ENCODE data around the gene MAGI1.

Gene MAGI1

DNA sequence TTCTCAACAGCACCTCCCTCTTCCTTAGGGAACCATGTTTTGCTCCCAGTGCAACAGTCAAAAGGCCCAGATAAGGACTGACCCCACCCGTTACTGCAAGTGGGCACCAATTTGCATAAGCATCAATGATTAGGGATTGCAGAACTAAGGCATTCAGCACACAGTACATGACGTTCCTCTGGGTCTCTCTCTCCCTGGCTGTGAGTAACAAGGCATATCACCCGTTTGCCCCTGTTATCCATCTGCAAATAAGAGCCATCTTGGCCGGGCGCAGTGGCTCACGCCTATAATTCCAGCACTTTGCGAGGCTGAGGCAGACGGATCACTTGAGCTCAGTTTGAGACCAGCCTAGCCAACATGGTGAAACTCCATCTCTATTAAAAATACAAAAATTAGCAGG, 18.8 kb downstream of the MAGI1 start:
- Histone ChIP-seq H3F3A (ENCODE audit: low read depth) (no peaks in the 10 kb centered on the region), H3K4me3 (ENCODE audit: low read length, poor library complexity, severe bottlenecking) (no peak overlapping the region), H3K4me2 (ENCODE audit: low read depth, low read length, poor library complexity, severe bottlenecking) (no peak overlapping the region), H3K27me3 (ENCODE audit: insufficient read depth, low read length, poor library complexity, severe bottlenecking) (no peaks in the 10 kb centered on the region), H2AFZ (ENCODE audit: low read length) (no peak overlapping the region), H3K9me3 (ENCODE audit: insufficient read depth, low read depth, low read length) (no peaks in the 10 kb centered on the region), H3K9ac (ENCODE audit: low read depth, low read length, poor library complexity, severe bottlenecking) (no peak overlapping the region), H4K20me1 (ENCODE audit: insufficient read depth, low read length, poor library complexity, severe bottlenecking) (no peaks in the 10 kb centered on the region), H3K79me2 (ENCODE audit: insufficient read depth, low read length) (no peaks in the 10 kb centered on the region), H3K9me2 (replicated peaks; ENCODE audit: low read depth, low read length) (no peaks in the 10 kb centered on the region), H3K4me1 (ENCODE audit: insufficient read depth, low read length, poor library complexity, severe bottlenecking) (no peaks in the 10 kb centered on the region), H3K36me3 (ENCODE audit: insufficient read depth, low read length) (no peaks in the 10 kb centered on the region)
- TF ChIP-seq, protein P1, sequence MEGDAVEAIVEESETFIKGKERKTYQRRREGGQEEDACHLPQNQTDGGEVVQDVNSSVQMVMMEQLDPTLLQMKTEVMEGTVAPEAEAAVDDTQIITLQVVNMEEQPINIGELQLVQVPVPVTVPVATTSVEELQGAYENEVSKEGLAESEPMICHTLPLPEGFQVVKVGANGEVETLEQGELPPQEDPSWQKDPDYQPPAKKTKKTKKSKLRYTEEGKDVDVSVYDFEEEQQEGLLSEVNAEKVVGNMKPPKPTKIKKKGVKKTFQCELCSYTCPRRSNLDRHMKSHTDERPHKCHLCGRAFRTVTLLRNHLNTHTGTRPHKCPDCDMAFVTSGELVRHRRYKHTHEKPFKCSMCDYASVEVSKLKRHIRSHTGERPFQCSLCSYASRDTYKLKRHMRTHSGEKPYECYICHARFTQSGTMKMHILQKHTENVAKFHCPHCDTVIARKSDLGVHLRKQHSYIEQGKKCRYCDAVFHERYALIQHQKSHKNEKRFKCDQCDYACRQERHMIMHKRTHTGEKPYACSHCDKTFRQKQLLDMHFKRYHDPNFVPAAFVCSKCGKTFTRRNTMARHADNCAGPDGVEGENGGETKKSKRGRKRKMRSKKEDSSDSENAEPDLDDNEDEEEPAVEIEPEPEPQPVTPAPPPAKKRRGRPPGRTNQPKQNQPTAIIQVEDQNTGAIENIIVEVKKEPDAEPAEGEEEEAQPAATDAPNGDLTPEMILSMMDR (conservative IDR thresholded peaks at IDR 0.05; ENCODE audit: low read length): no peak
- no peak for TF ChIP-seq EZH2phosphoT487 (IDR thresholded peaks at IDR 0.05; ENCODE audit: borderline replicate concordance)

DNA sequence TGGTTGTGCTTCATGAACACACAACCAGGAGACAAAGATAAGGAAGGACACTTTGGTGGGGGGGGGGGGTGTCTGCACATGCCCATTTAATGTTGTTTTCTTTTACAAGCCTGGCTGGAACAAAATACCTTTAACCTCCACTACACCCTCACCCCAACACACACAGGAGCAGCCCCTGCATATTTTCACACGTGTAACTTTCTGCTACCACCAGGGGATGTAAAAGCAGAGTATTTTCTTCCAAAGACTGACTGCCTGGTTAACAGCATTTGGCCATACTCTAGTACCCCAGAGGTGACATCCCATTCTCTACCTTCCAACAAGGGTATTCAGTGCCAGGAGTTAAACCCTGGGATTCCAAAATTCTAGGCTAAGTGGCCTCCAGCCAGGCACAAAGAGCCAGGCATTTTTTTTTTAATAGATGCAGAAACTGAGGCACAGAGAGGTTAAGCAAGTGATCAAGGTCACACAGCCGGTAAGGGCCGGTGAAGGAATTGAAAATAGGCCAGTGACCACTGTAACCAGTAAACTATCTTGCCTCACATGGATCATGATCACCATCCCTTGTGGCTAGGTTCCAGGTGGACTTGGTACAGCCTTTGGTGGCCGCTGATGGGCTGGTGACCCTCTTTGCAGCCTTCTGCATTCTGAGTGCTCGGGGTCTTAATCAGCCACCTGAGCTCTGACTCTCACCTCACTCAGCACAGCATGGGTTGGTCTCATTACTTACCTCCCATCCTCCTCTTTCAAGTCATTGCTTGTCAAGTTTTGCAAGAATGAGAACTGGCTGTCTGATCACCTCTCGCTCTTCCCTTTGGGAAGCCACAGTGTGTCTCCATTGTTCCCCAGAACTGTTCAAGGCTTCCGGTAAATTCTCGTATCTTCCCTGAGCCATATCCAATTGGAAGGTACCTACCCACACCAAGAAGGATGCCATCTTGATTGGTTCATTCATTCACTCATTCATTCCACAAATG, 20.4 kb downstream of the MAGI1 start:
- no peaks in the 10 kb centered on the region for H3K9me3 ChIP-seq (ENCODE audit: insufficient read depth, low read depth, low read length)
- no peaks in the 10 kb centered on the region for H3K36me3 ChIP-seq (ENCODE audit: insufficient read depth, low read length)
- H3K9ac ChIP-seq (ENCODE audit: low read depth, low read length, poor library complexity, severe bottlenecking): no peak overlapping the region
- no peaks in the 10 kb centered on the region for H3K79me2 ChIP-seq (ENCODE audit: insufficient read depth, low read length)
- no peak overlapping the region for H3K4me2 ChIP-seq (ENCODE audit: low read depth, low read length, poor library complexity, severe bottlenecking)
- H3K4me3 ChIP-seq (ENCODE audit: low read length, poor library complexity, severe bottlenecking): no peak overlapping the region
- no peak overlapping the region for H2AFZ ChIP-seq (ENCODE audit: low read length)
- no peaks in the 10 kb centered on the region for H3K4me1 ChIP-seq (ENCODE audit: insufficient read depth, low read length, poor library complexity, severe bottlenecking)
- no peaks in the 10 kb centered on the region for H3F3A ChIP-seq (ENCODE audit: low read depth)
- TF ChIP-seq, protein P1 (conservative IDR thresholded peaks at IDR 0.05; ENCODE audit: low read length): no peak; the same call in 1 of the 2 replicates
- no peak for TF ChIP-seq EZH2phosphoT487 (IDR thresholded peaks at IDR 0.05; ENCODE audit: borderline replicate concordance)
- no peaks in the 10 kb centered on the region for H4K20me1 ChIP-seq (ENCODE audit: insufficient read depth, low read length, poor library complexity, severe bottlenecking)
- no peaks in the 10 kb centered on the region for H3K27me3 ChIP-seq (ENCODE audit: insufficient read depth, low read length, poor library complexity, severe bottlenecking)
- no peaks in the 10 kb centered on the region for H3K9me2 ChIP-seq (replicated peaks; ENCODE audit: low read depth, low read length)

DNA sequence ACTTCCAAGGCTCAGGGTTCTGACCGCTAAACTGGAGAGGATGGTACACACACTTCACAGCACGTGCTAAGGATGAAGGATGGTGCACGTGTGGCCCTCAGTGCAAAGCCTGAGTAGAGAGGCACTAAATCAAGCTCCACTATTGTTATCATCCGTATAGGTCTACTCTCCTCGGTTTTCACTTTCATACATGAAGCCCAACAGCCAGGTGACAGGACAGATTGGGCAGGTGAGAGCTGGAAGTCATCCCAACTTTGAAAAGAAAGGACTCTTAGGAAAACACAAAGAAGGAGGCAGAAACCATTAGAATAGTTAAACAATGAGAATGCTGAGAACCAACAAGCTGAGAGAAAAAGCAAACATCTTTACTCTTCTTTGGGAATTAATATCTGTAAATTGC, 21.1 kb downstream of the MAGI1 start:
- H3F3A ChIP-seq (ENCODE audit: low read depth): no peaks in the 10 kb centered on the region
- no peak for TF ChIP-seq EZH2phosphoT487 (IDR thresholded peaks at IDR 0.05; ENCODE audit: borderline replicate concordance)
- TF ChIP-seq, protein P1 (conservative IDR thresholded peaks at IDR 0.05; ENCODE audit: low read length): no peak
- H4K20me1 ChIP-seq (ENCODE audit: insufficient read depth, low read length, poor library complexity, severe bottlenecking): no peaks in the 10 kb centered on the region
- H3K4me3 ChIP-seq (ENCODE audit: low read length, poor library complexity, severe bottlenecking): no peak overlapping the region
- no peaks in the 10 kb centered on the region for H3K27me3 ChIP-seq (ENCODE audit: insufficient read depth, low read length, poor library complexity, severe bottlenecking)
- H3K9me2 ChIP-seq (replicated peaks; ENCODE audit: low read depth, low read length): no peaks in the 10 kb centered on the region
- no peak overlapping the region for H3K4me2 ChIP-seq (ENCODE audit: low read depth, low read length, poor library complexity, severe bottlenecking)
- H3K9me3 ChIP-seq (ENCODE audit: insufficient read depth, low read depth, low read length): no peaks in the 10 kb centered on the region
- no peaks in the 10 kb centered on the region for H3K36me3 ChIP-seq (ENCODE audit: insufficient read depth, low read length)
- H3K79me2 ChIP-seq (ENCODE audit: insufficient read depth, low read length): no peaks in the 10 kb centered on the region
- no peak overlapping the region for H3K9ac ChIP-seq (ENCODE audit: low read depth, low read length, poor library complexity, severe bottlenecking)
- no peak overlapping the region for H2AFZ ChIP-seq (ENCODE audit: low read length)
- H3K4me1 ChIP-seq (ENCODE audit: insufficient read depth, low read length, poor library complexity, severe bottlenecking): no peaks in the 10 kb centered on the region

All from Loucy (cell line).